Colonic mucosa (tissue), 4 donors: ENCODE measurements around the gene PSENEN. TPM values are rescaled to one million over a fixed set of nuclear protein-coding genes. Genes with fewer than 3 reads are reported as not detected.

ENCODE experiments used
- DNase-seq: peaks from one replicate; pipeline ENCODE4 v3.0.0-alpha.2; 2020
- H3K27ac ChIP-seq: fragments of 200-600 bp; one replicate; pipeline ENCODE4 v1.8.0; 2021
- H3K27me3 ChIP-seq: fragments of 200-600 bp; one replicate; pipeline ENCODE4 v1.8.0; 2021
- H3K36me3 ChIP-seq: fragments of 200-600 bp; one replicate; pipeline ENCODE4 v1.8.0; 2021
- H3K4me1 ChIP-seq: fragments of 200-600 bp; one replicate; pipeline ENCODE4 v1.8.0; 2021; ENCODE audit warnings: mild to moderate bottlenecking
- H3K4me3 ChIP-seq: fragments of 200-600 bp; one replicate; pipeline ENCODE4 v1.8.0; 2021
- H3K9ac ChIP-seq, 2 donors: one replicate each; pipeline ENCODE4 v1.7.0; 2013; ENCODE audit warnings: control low read depth in 2 of 2, low read depth in 2 of 2, low read length in 2 of 2
- H3K9me3 ChIP-seq: fragments of 200-600 bp; one replicate; pipeline ENCODE4 v1.8.0; 2021
- intact Hi-C: fragments of 100-400 bp; cut with DNase I; formaldehyde crosslinking; loops from one replicate; pipeline ENCODE4 v1.14.1; 2022
- total RNA-seq, 2 donors: library from RNA; stranded (reverse); fragmentation: NEBNext Ultra II Directional in 1 of 2; extraction: Animal tissue kit (Norgen Biotek cat#: 25700) in 1 of 2; gene quantifications; one replicate each; pipeline ENCODE4 v1.2.1, GENCODE V29; 2021
- TF ChIP-seq, protein P1 (sequence below): fragments of 200-600 bp; IDR thresholded peaks from one replicate; pipeline ENCODE4 v1.8.0; 2022; ENCODE audit warnings: antibody characterized with exemption, mild to moderate bottlenecking
- donor health status: healthy.
- donor health status: DM: no; HTN: no; CAD: no.
- donor health status: DM: no; HTN: no; CAD: no.

The PSENEN gene
- total RNA-seq, 2 donors from 2014 or later = 73.8 to 87.4 TPM

DNA sequence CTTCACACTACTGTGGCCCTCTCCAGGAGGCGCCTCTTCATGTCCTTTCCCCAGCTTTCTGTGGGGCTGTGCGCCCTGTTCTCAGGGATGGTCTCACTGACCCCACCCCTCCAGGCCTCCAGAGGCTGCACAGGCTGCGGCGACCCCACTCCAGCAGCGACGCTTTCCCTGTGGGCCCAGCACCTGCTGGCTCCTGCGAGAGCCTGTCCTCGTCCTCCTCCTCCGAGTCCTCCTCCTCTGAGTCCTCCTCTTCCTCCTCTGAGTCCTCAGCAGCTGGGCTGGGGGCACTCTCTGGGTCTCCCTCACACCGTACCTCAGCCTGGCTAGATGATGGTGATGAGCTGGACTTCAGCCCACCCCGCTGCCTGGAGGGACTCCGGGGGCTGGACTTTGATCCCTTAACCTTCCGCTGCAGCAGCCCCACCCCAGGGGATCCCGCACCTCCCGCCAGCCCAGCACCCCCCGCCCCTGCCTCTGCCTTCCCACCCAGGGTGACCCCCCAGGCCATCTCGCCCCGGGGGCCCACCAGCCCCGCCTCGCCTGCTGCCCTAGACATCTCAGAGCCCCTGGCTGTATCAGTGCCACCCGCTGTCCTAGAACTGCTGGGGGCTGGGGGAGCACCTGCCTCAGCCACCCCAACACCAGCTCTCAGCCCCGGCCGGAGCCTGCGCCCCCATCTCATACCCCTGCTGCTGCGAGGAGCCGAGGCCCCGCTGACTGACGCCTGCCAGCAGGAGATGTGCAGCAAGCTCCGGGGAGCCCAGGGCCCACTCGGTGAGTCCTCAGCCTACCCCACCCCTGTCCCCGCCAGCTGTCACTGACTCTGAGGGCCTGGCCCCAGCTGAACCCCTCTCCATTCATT lies 41.1 kb downstream of the PSENEN start:
- no peaks in the 10 kb centered on the region for H3K27me3 ChIP-seq
- H3K4me1 ChIP-seq = no peaks in the 10 kb centered on the region
- DNase-seq = no peak
- no peak overlapping the region for H3K4me3 ChIP-seq
- intact Hi-C loops = no loop called here
- TF ChIP-seq, protein P1, sequence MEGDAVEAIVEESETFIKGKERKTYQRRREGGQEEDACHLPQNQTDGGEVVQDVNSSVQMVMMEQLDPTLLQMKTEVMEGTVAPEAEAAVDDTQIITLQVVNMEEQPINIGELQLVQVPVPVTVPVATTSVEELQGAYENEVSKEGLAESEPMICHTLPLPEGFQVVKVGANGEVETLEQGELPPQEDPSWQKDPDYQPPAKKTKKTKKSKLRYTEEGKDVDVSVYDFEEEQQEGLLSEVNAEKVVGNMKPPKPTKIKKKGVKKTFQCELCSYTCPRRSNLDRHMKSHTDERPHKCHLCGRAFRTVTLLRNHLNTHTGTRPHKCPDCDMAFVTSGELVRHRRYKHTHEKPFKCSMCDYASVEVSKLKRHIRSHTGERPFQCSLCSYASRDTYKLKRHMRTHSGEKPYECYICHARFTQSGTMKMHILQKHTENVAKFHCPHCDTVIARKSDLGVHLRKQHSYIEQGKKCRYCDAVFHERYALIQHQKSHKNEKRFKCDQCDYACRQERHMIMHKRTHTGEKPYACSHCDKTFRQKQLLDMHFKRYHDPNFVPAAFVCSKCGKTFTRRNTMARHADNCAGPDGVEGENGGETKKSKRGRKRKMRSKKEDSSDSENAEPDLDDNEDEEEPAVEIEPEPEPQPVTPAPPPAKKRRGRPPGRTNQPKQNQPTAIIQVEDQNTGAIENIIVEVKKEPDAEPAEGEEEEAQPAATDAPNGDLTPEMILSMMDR = no peak
- no peaks in the 10 kb centered on the region for H3K36me3 ChIP-seq
- no peak overlapping the region for H3K9ac ChIP-seq
- no peaks in the 10 kb centered on the region for H3K9me3 ChIP-seq
- no peak overlapping the region for H3K27ac ChIP-seq

DNA sequence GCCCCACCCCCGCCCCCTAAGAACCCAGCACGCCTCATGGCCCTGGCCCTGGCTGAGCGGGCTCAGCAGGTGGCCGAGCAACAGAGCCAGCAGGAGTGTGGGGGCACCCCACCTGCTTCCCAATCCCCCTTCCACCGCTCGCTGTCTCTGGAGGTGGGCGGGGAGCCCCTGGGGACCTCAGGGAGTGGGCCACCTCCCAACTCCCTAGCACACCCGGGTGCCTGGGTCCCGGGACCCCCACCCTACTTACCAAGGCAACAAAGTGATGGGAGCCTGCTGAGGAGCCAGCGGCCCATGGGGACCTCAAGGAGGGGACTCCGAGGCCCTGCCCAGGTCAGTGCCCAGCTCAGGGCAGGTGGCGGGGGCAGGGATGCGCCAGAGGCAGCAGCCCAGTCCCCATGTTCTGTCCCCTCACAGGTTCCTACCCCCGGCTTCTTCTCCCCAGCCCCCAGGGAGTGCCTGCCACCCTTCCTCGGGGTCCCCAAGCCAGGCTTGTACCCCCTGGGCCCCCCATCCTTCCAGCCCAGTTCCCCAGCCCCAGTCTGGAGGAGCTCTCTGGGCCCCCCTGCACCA lies 41.9 kb downstream of the PSENEN start:
- no peak overlapping the region for H3K27ac ChIP-seq
- no peak overlapping the region for H3K4me3 ChIP-seq
- intact Hi-C loops = no loop called here
- no peak overlapping the region for H3K9ac ChIP-seq
- DNase-seq = no peak
- H3K27me3 ChIP-seq = no peaks in the 10 kb centered on the region
- H3K9me3 ChIP-seq = no peaks in the 10 kb centered on the region
- no peaks in the 10 kb centered on the region for H3K4me1 ChIP-seq
- H3K36me3 ChIP-seq = no peaks in the 10 kb centered on the region
- TF ChIP-seq, protein P1 = no peak

- Histone ChIP-seq H3K27ac (no peak overlapping the region), H3K36me3 (no peaks in the 10 kb centered on the region), H3K27me3 (no peaks in the 10 kb centered on the region), H3K9me3 (no peaks in the 10 kb centered on the region), H3K4me3 (no peak overlapping the region), H3K9ac (no peak overlapping the region), H3K4me1 (no peaks in the 10 kb centered on the region)
- no peak for DNase-seq
- TF ChIP-seq, protein P1 = no peak
- intact Hi-C loops = no loop called here
These were observed 42.9 kb downstream of the PSENEN start for GRCh38 chr19:35788205-35788960.

DNA sequence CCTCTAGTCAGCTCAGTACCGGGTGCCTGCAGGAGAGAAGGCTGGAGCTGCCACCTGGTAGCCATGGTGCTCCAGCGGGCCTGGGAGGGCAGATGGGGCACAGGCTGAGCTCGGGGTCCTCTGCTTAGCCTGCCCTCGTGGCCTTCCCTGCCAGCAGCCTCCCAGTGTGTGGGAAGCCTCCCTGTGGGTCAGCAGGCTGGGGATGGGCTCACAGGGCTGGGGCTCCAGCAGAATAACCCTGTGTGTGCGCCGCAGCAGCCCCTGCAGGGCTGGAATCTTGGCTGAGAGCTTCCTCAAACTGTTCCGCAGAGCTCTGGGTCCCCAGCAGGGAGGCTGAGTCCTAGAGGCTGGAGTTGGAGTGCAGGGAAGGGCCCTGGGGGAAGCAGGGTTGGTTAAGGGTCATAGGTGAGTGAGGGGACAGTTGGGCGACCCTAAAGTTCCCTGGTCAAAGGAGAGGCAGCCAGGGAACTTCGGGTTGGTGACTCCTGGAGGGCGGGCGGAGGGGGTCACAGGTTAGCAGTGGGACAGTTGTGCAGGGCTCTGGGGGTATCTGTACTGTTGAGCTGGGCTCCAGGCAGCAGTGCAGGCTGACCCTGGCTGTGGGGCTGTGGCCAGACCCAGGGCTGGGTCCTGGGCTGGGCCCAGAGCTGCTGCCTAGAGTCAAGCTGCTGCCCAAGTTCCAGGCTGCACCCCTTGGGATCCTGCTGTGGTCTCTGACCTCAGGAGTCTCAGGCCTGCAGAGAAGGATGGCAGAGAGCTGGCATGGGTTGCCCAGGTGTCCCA lies 43.9 kb downstream of the PSENEN start:
- no peaks in the 10 kb centered on the region for H3K4me1 ChIP-seq
- H3K4me3 ChIP-seq = no peak overlapping the region
- TF ChIP-seq, protein P1 = no peak
- H3K27me3 ChIP-seq = no peaks in the 10 kb centered on the region
- H3K9me3 ChIP-seq = no peaks in the 10 kb centered on the region
- intact Hi-C loops = no loop called here
- H3K9ac ChIP-seq = no peak overlapping the region
- H3K27ac ChIP-seq = no peak overlapping the region
- H3K36me3 ChIP-seq = no peaks in the 10 kb centered on the region
- no peak for DNase-seq
